ENCODE results near the gene ESRRA. TPM values are rescaled to one million over a fixed set of nuclear protein-coding genes. Genes with fewer than 3 reads are reported as not detected.

Gene ESRRA
- total RNA-seq, 4 donors from 2014 or later = 49.2 to 108 (median 79.3) TPM

Small RNA genes lying within 50 kb of the gene (microRNA-seq; reads per million reads assigned to microRNA genes)
- 0 to 0.57 reads per million in 2 donors for gene MIR7155 (ENCODE audit: borderline number of aligned reads in 1 of 2, borderline replicate concordance in 2 of 2)

Other genes with a start within 250 kb of the ESRRA start
- gene MACROD1, start 139.4 kb upstream of the ESRRA start, total RNA-seq = 10 to 100 TPM; 44.8 to 74.8 (median 55.6) TPM
- 10 to 100 TPM; 67.5 to 86.0 (median 78.3) TPM for gene STIP1, start 119.4 kb upstream of the ESRRA start, total RNA-seq
- 10 to 100 TPM in 2 of 4 donors, 1 to 10 TPM in 2; 5.1 to 10.5 (median 8.9) TPM for gene FERMT3, start 98.8 kb upstream of the ESRRA start, total RNA-seq
- gene TRPT1, start 79.3 kb upstream of the ESRRA start, total RNA-seq = 10 to 100 TPM; 36.9 to 66.6 (median 44.1) TPM
- gene NUDT22, start 79.2 kb upstream of the ESRRA start, total RNA-seq = 10 to 100 TPM; 44.7 to 75.6 (median 68.3) TPM
- 10 to 100 TPM; 19.2 to 37.6 (median 30.8) TPM for gene DNAJC4, start 75.0 kb upstream of the ESRRA start, total RNA-seq
- gene VEGFB, start 70.9 kb upstream of the ESRRA start, total RNA-seq = 10 to 100 TPM; 45.9 to 71.2 (median 65.6) TPM
- gene FKBP2, start 64.4 kb upstream of the ESRRA start, total RNA-seq = 10 to 100 TPM; 47.7 to 70.3 (median 56.4) TPM
- 100 to 1,000 TPM; 178 to 230 (median 203) TPM for gene PPP1R14B, start 58.6 kb upstream of the ESRRA start, total RNA-seq
- 10 to 100 TPM; 30.5 to 38.4 (median 37.4) TPM for gene PLCB3, start 54.0 kb upstream of the ESRRA start, total RNA-seq
- gene BAD, start 20.9 kb upstream of the ESRRA start, total RNA-seq = 10 to 100 TPM; 65.9 to 99.7 (median 89.4) TPM
- 10 to 100 TPM; 12.2 to 31.6 (median 30.4) TPM for gene GPR137, start 19.7 kb upstream of the ESRRA start, total RNA-seq
- not detected for gene KCNK4, start 14.2 kb upstream of the ESRRA start, total RNA-seq
- gene CATSPERZ, start 5.2 kb upstream of the ESRRA start, total RNA-seq = not detected
- 100 to 1,000 TPM; 199 to 356 (median 255) TPM for gene TRMT112, start 12.0 kb downstream of the ESRRA start, total RNA-seq
- gene PRDX5, start 12.6 kb downstream of the ESRRA start, total RNA-seq = 100 to 1,000 TPM; 170 to 284 (median 215) TPM
- gene CCDC88B, start 34.7 kb downstream of the ESRRA start, total RNA-seq = 1 to 10 TPM; 2.6 to 9.5 (median 4.8) TPM
- gene RPS6KA4, start 53.6 kb downstream of the ESRRA start, total RNA-seq = 10 to 100 TPM; 39.4 to 77.4 (median 49.2) TPM